Pancreas (tissue), 10 donors: ENCODE results near the gene UGT1A8. TPM values are rescaled to one million over a fixed set of nuclear protein-coding genes. Genes with fewer than 3 reads are reported as not detected.

Source experiments
- ATAC-seq, 4 donors: fragments of 200-7000 bp; cut with Tn5 transposase; one replicate each; pipeline versions ENCODE4 v1.8.0 to v1.9.1; 2020; ENCODE audit warnings: mild to moderate bottlenecking in 4 of 4, moderate library complexity in 4 of 4
- DNase-seq, 6 donors: peaks; one replicate each; pipeline ENCODE4 v3.0.0-alpha.2; 2020
- FAIRE-seq: peaks from 2 replicates; lab custom pipeline; 2012; peaks lifted over from hg19 to GRCh38; lab: Jason Lieb, UNC
- H3K27ac ChIP-seq, 4 donors: fragments of 200-600 bp; sonication (generic); 1 replicate in 3 of 4; 2 replicates in 1 of 4; pipeline versions ENCODE4 v1.5.0 to v1.8.0; 2020
- H3K27me3 ChIP-seq, 4 donors: fragments of 200-600 bp; one replicate each; pipeline ENCODE4 v1.8.0; 2021
- H3K36me3 ChIP-seq, 3 donors: fragments of 200-600 bp; sonication (generic) in 1 of 3; one replicate each; pipeline versions ENCODE4 v1.5.0 to v1.8.0; 2020 to 2021
- H3K4me1 ChIP-seq, 3 donors: fragments of 200-600 bp; one replicate each; pipeline ENCODE4 v1.8.0; 2021
- H3K4me3 ChIP-seq, 4 donors: fragments of 200-600 bp; sonication (generic) in 2 of 4; one replicate each; pipeline versions ENCODE4 v1.5.0 to v1.8.0; 2020 to 2021
- H3K9me3 ChIP-seq, 4 donors: fragments of 200-600 bp; one replicate each; pipeline ENCODE4 v1.8.0; 2021
- WGBS, 2 donors: extraction: QIAGEN DNeasy Blood & Tissue Kit; methylation state at CpG; one replicate each; pipeline ENCODE4 v1.1.7; 2013; 5-methylcytosine and 5-hydroxymethylcytosine counted together
- intact Hi-C, 3 donors: fragments of 100-400 bp; cut with DNase I; formaldehyde crosslinking; loops; one replicate each; pipeline versions ENCODE4 v1.11.1 to v1.14.2; 2022
- polyA plus RNA-seq, 2 donors: library from polyadenylated mRNA; stranded (reverse); fragments of 200-250 nt; gene quantifications; one replicate each; pipeline ENCODE4 v1.2.3, GENCODE V29; 2013
- total RNA-seq, 6 donors: library from RNA; stranded (reverse); fragmentation: NEBNext Ultra II Directional in 4 of 6; extraction: Animal tissue kit (Norgen Biotek cat#: 25700) in 4 of 6; gene quantifications; one replicate each; pipeline versions ENCODE4 v1.2.1 to v1.2.4, GENCODE V29; 2021 to 2023
- TF ChIP-seq, protein P1 (sequence below), 4 donors: fragments of 200-600 bp; sonication (generic) in 3 of 4; IDR thresholded peaks; one replicate each; pipeline versions ENCODE4 v1.5.0 to v1.8.0; 2021; ENCODE audit warnings: antibody characterized with exemption in 4 of 4
- donor health status: healthy with polysubstance abuse.
- donor health status: DM: no; HTN: no; CAD: no; lungs with moderate emphysema.
- donor health status: DM: no; HTN: no; CAD: no.
- donor health status: control.
- donor health status: control.
- donor health status: Bipolar disorder and iron deficiency.
- donor health status: DM: yes; HTN: yes; CAD: no.
- donor health status: DM: no; HTN: no; CAD: no.
- donor health status: DM: no; HTN: no; CAD: no.
- donor health status: DM: yes; HTN: yes; CAD: no.

UGT1A8 gene
- total and polyA plus RNA-seq, 8 donors, result 0.12 TPM; not detected in 7

GRCh38 chr2:233801357-233802131 lies 184.1 kb downstream of the UGT1A8 start:
- TF ChIP-seq, protein P1, sequence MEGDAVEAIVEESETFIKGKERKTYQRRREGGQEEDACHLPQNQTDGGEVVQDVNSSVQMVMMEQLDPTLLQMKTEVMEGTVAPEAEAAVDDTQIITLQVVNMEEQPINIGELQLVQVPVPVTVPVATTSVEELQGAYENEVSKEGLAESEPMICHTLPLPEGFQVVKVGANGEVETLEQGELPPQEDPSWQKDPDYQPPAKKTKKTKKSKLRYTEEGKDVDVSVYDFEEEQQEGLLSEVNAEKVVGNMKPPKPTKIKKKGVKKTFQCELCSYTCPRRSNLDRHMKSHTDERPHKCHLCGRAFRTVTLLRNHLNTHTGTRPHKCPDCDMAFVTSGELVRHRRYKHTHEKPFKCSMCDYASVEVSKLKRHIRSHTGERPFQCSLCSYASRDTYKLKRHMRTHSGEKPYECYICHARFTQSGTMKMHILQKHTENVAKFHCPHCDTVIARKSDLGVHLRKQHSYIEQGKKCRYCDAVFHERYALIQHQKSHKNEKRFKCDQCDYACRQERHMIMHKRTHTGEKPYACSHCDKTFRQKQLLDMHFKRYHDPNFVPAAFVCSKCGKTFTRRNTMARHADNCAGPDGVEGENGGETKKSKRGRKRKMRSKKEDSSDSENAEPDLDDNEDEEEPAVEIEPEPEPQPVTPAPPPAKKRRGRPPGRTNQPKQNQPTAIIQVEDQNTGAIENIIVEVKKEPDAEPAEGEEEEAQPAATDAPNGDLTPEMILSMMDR (IDR thresholded peaks at IDR 0.05), result no peak
- H3K9me3 ChIP-seq, result no peaks in the 10 kb centered on the region
- WGBS, 2 donors, result 50 to 68% methylated on average over 9 of the region's 9 CpGs
- DNase-seq (peak in 1 of 6 donors; percentile 6), ATAC-seq (no peak), FAIRE-seq (no peak)
- no peaks in the 10 kb centered on the region for H3K36me3 ChIP-seq
- H3K4me3 ChIP-seq, result no peak overlapping the region
- no peaks in the 10 kb centered on the region for H3K27me3 ChIP-seq
- no peak overlapping the region for H3K27ac ChIP-seq
- intact Hi-C loops, result no loop called here
- no peaks in the 10 kb centered on the region for H3K4me1 ChIP-seq

DNA sequence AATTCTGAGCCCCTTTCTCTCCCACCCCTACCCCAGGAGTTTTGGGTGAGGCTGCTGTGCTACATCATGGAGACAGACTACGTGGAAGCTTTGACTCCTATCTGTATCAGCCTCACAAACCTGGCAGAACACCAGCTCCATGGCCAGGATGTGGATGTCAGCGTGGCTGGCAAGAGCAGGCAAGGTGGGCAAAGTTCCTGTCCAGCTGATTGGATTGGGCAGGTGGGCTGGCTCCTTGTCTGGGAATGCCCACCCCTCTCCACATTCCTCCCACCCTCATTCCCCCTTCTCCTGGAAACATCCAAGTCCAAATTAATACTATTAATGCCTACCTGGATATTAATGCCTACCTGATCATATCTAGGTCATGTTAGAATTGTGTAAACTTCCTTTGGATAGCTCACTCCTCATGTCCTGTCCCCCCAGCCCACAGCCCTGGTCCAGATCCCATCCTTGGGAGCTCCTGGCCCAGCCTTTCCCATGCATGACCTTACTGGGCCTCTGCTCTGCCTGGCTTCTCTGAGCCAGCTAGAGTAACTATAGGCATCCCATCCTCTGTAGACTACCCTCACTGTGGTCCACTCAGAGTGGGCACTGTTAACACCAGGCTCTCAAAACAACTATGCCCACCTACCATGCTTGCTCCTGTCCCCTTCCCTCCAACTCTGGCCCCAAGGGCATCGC lies 184.8 kb downstream of the UGT1A8 start:
- Histone ChIP-seq H3K4me3 (no peak overlapping the region), H3K36me3 (no peaks in the 10 kb centered on the region), H3K9me3 (no peaks in the 10 kb centered on the region), H3K27ac (no peak overlapping the region), H3K27me3 (no peaks in the 10 kb centered on the region), H3K4me1 (no peaks in the 10 kb centered on the region)
- ATAC-seq (no peak), FAIRE-seq (no peak), DNase-seq (peak in 1 of 6 donors; percentile 15)
- intact Hi-C loops, result no loop called here
- TF ChIP-seq, protein P1 (IDR thresholded peaks at IDR 0.05), result no peak
- 58 to 60% methylated on average over 3 of the region's 3 CpGs for WGBS, 2 donors

DNA sequence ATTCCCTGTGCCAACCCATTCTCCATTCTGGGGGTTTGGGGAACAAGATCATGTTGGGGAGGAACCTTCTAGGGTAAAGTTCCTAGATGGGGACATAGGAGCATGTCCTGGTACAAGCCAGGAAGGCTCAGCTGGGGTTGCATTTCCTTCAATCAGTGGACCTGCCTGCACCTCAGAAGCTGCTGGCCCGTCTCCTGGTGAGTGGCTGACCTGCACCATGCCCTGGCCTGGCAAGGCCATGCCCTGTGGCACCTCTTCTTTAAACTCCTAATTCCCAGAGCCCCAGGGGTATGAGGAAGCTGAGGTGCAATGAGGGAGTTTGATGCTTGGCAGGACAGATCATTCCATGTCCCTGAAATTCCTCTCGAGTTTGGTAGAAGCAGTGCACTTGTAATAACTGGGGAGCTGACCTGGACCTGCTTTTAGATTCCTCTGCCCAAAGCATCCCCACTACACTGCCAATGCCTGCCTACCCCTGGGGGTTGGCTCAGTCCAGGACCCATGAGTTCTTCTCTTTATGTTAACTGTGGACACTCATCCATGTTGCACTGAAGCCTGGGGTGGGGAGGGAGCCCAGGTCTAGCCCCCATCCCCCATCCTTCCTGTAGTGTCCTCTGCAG lies 186.0 kb downstream of the UGT1A8 start:
- TF ChIP-seq, protein P1 (IDR thresholded peaks at IDR 0.05), result no peak
- H3K9me3 ChIP-seq, result no peaks in the 10 kb centered on the region
- no peak overlapping the region for H3K4me3 ChIP-seq
- intact Hi-C loops, result no loop called here
- WGBS, 2 donors, result 51 to 56% methylated on average over 2 of the region's 2 CpGs
- H3K36me3 ChIP-seq, result no peaks in the 10 kb centered on the region
- no peak for ATAC-seq
- no peaks in the 10 kb centered on the region for H3K27me3 ChIP-seq
- peak in 1 of 6 donors; percentile 11 for DNase-seq
- no peaks in the 10 kb centered on the region for H3K4me1 ChIP-seq
- no peak overlapping the region for H3K27ac ChIP-seq
- no peak for FAIRE-seq

DNA sequence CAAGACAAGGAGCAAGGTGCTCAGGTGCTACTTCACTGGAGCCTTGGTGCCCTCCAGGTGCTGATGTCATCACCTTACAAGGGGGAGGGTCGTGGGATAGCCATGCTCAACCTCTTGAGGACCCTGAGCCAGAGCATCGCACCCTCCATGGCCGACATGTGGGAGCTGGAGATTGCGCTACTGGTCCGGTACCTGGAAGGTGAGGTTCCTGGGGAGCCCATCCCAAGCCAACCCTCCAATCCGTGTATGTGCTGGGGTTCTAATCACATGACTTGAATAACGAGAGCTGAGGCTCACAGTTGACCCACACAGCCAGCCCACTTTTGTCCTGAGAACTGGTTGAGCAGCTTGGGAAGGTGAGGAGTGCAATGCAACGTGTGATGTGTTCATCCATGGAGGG lies 186.6 kb downstream of the UGT1A8 start:
- H3K4me3 ChIP-seq, result no peak overlapping the region
- intact Hi-C loops, result no loop called here
- no peak for ATAC-seq
- TF ChIP-seq, protein P1 (IDR thresholded peaks at IDR 0.05), result no peak
- no peaks in the 10 kb centered on the region for H3K4me1 ChIP-seq
- WGBS, 2 donors, result 52% methylated on average over 8 of the region's 8 CpGs
- H3K36me3 ChIP-seq, result no peaks in the 10 kb centered on the region
- FAIRE-seq, result no peak
- H3K27me3 ChIP-seq, result no peaks in the 10 kb centered on the region
- no peak overlapping the region for H3K27ac ChIP-seq
- H3K9me3 ChIP-seq, result no peaks in the 10 kb centered on the region
- peak in 2 of 6 donors; percentile 2 to 10 for DNase-seq
